DMS79 treated with DMSO at 0.1 percent for 48 hours (cell line): ENCODE results near the gene PARD6B.
"Not testable (repeated sequence)": the region's sequence is repeated elsewhere in the genome, so short reads cannot be mapped to it uniquely, and the experiment has no call there.

Experiments used
- DNase-seq: peaks from one replicate; lab custom pipeline; 2025; lab: John Stamatoyannopoulos, UW

PARD6B gene

GRCh38 chr20:50731055-50731929 lies at the start of gene PARD6B:
Gene PARD6B (plus strand): TSS chr20:50731580. CDS start chr20:50731787, 207 bp downstream.
- peak; percentile 97 for DNase-seq

GRCh38 chr20:50682065-50682464 lies 49.3 kb upstream of the PARD6B start:
- DNase-seq: no peak

GRCh38 chr20:50682947-50683530 lies 48.3 kb upstream of the PARD6B start:
- DNase-seq: no peak

- DNase-seq: no peak
These were observed 47.8 kb upstream of the PARD6B start for GRCh38 chr20:50683570-50683969.

GRCh38 chr20:50686821-50687220 lies 44.6 kb upstream of the PARD6B start:
- no peak for DNase-seq

GRCh38 chr20:50688256-50688975 lies 43.0 kb upstream of the PARD6B start:
- DNase-seq: no peak

- no peak for DNase-seq
These were observed 41.3 kb upstream of the PARD6B start for GRCh38 chr20:50689864-50690649.

- DNase-seq: peak; percentile 5
These were observed 40.5 kb upstream of the PARD6B start, which contains the start of gene RIPOR3 for GRCh38 chr20:50690650-50691572. Gene RIPOR3 (minus strand): TSS chr20:50691542. CDS start chr20:50691128, 414 bp downstream.

- DNase-seq: no peak
These were observed 39.5 kb upstream of the PARD6B start for GRCh38 chr20:50691573-50692551.

- no peak for DNase-seq
These were observed 38.8 kb upstream of the PARD6B start for GRCh38 chr20:50692552-50692933.

- no peak for DNase-seq
These were observed 38.4 kb upstream of the PARD6B start for GRCh38 chr20:50693001-50693400.

- no peak for DNase-seq
These were observed 36.8 kb upstream of the PARD6B start for GRCh38 chr20:50694379-50695134.

GRCh38 chr20:50695135-50695872 lies 36.1 kb upstream of the PARD6B start:
- no peak for DNase-seq

- DNase-seq: not testable (repeated sequence)
These were observed 33.1 kb upstream of the PARD6B start for GRCh38 chr20:50698255-50698654.

GRCh38 chr20:50699688-50700087 lies 31.7 kb upstream of the PARD6B start:
- no peak for DNase-seq

GRCh38 chr20:50701041-50701963 lies 30.1 kb upstream of the PARD6B start:
- no peak for DNase-seq
